GM12878 (cell line): ENCODE measurements around the gene KRTAP10-7. TPM values are rescaled to one million over a fixed set of nuclear protein-coding genes. Genes with fewer than 3 reads are reported as not detected.

ENCODE experiments used
- ATAC-seq: fragments of 200-7000 bp; cut with Tn5 transposase; 3 replicates; pipeline ENCODE4 v1.9.1; 2020; ENCODE audit warnings: mild to moderate bottlenecking, moderate library complexity
- BruUV-seq: library from RNA; stranded (reverse); fragments of 400-500 nt; replicated peaks from 2 replicates; lab custom pipeline; 2021; lab: Mats Ljungman, UMichigan
- CTCF ChIA-PET: fragments of 300-600 bp; sonication (Branson Sonifier 250); formaldehyde crosslinking; extraction: SDS; loops from one replicate; lab custom pipeline; 2021; ENCODE audit warnings: inconsistent platforms; lab: Yijun Ruan, JAX
- POLR2A ChIA-PET: fragments of 350-600 bp; formaldehyde crosslinking; extraction: SDS; loops from one replicate; lab custom pipeline; 2021; ENCODE audit warnings: inconsistent platforms; lab: Charles Lee
- RAD21 ChIA-PET: fragments of 300-600 bp; sonication (Branson Sonifier 250); formaldehyde crosslinking; loops from one replicate; lab custom pipeline; 2023; ENCODE audit warnings: antibody characterized with exemption; ENCODE audit not compliant: unreplicated experiment; lab: Charles Lee
- SMC1A ChIA-PET: fragments of 300-600 bp; sonication (Branson Sonifier 250); formaldehyde crosslinking; loops from one replicate; lab custom pipeline; 2023; ENCODE audit not compliant: unreplicated experiment, uncharacterized antibody; lab: Charles Lee
- DNase-seq: peaks from one replicate; pipeline ENCODE4 v3.0.0-alpha.2; 2011; ENCODE audit warnings: low read depth, low spot score
- FAIRE-seq: peaks from 3 replicates; lab custom pipeline; 2011; peaks lifted over from hg19 to GRCh38; lab: Jason Lieb, UNC
- H2AFZ ChIP-seq: 2 replicates; pipeline ENCODE4 v1.6.0; 2011; ENCODE audit warnings: low read depth, low read length, control low read depth; ENCODE audit not compliant: control insufficient read depth
- H3K27ac ChIP-seq: 2 replicates; pipeline ENCODE4 v1.5.1; 2011; ENCODE audit warnings: control low read depth; ENCODE audit not compliant: control insufficient read depth, insufficient read depth
- H3K27me3 ChIP-seq, 2 experiments: replicated peaks in 1 of 2; 2 replicates each; pipeline versions ENCODE4 v1.6.0 to v1.6.1; 2011; ENCODE audit warnings: low read length in 1 of 2; ENCODE audit not compliant: control insufficient read depth in 2 of 2, insufficient read depth in 2 of 2
- H3K36me3 ChIP-seq, 2 experiments: 2 replicates each; pipeline ENCODE4 v1.5.1; 2011; ENCODE audit warnings: low read length in 1 of 2; ENCODE audit not compliant: control insufficient read depth in 2 of 2, insufficient read depth in 2 of 2
- H3K4me1 ChIP-seq: 2 replicates; pipeline ENCODE4 v1.6.1; 2011; ENCODE audit warnings: mild to moderate bottlenecking, low read length, moderate library complexity, mixed read lengths; ENCODE audit not compliant: control insufficient read depth, insufficient read depth
- H3K4me2 ChIP-seq: 2 replicates; pipeline ENCODE4 v1.6.0; 2011; ENCODE audit warnings: control low read depth; ENCODE audit not compliant: control insufficient read depth, insufficient read depth
- H3K4me3 ChIP-seq: fragments of 200-600 bp; sonication (generic); 2 replicates; pipeline ENCODE4 v1.5.1; 2016
- H3K79me2 ChIP-seq: 2 replicates; pipeline ENCODE4 v1.6.0; 2011; ENCODE audit warnings: low read length; ENCODE audit not compliant: control insufficient read depth, insufficient read depth
- H3K9ac ChIP-seq: 2 replicates; pipeline ENCODE4 v1.8.0; 2011; ENCODE audit warnings: low read length, control low read depth, mixed read lengths; ENCODE audit not compliant: control insufficient read depth, insufficient read depth
- H3K9me3 ChIP-seq: replicated peaks from 3 replicates; pipeline ENCODE4 v1.5.1; 2011; ENCODE audit warnings: mild to moderate bottlenecking, low read length; ENCODE audit not compliant: control insufficient read depth, insufficient read depth
- H4K20me1 ChIP-seq: 2 replicates; pipeline ENCODE4 v1.6.0; 2011; ENCODE audit not compliant: control insufficient read depth, insufficient read depth
- BHLHE40 ChIP-seq, 2 experiments: fragments of 450-650 bp in 1 of 2; IDR thresholded peaks; 2 replicates each; pipeline ENCODE4 v1.6.1; 2011 to 2017; ENCODE audit warnings: low read depth in 2 of 2, borderline replicate concordance in 1 of 2, improper control_type of control experiment in 1 of 2, low read length in 1 of 2, mild to moderate bottlenecking in 1 of 2
- BRCA1 ChIP-seq: IDR thresholded peaks from 2 replicates; pipeline ENCODE4 v1.6.1; 2011; ENCODE audit warnings: low read depth, low read length, improper control_type of control experiment
- CREB1 ChIP-seq: IDR thresholded peaks from 2 replicates; pipeline ENCODE4 v1.6.1; 2012; ENCODE audit warnings: low read depth, mild to moderate bottlenecking, inconsistent platforms
- CREM ChIP-seq: IDR thresholded peaks from 2 replicates; pipeline ENCODE4 v1.6.1; 2014; ENCODE audit warnings: antibody characterized with exemption, low read depth
- IRF4 ChIP-seq: IDR thresholded peaks from 2 replicates; pipeline ENCODE4 v1.6.1; 2011; ENCODE audit warnings: low read depth, low read length
- JUNB ChIP-seq: IDR thresholded peaks from 2 replicates; pipeline ENCODE4 v1.6.1; 2016; ENCODE audit warnings: antibody characterized with exemption, mild to moderate bottlenecking
- RUNX3 ChIP-seq: IDR thresholded peaks from 2 replicates; pipeline ENCODE4 v1.6.1; 2012; ENCODE audit warnings: low read length, inconsistent platforms
- SMAD5 ChIP-seq: IDR thresholded peaks from 2 replicates; pipeline ENCODE4 v1.6.1; 2016; ENCODE audit warnings: antibody characterized with exemption, low read depth
- TCF7 ChIP-seq: IDR thresholded peaks from 2 replicates; pipeline ENCODE4 v1.6.1; 2014; ENCODE audit warnings: antibody characterized with exemption, borderline replicate concordance
- WRNIP1 ChIP-seq: IDR thresholded peaks from 2 replicates; pipeline ENCODE4 v1.6.1; 2011; ENCODE audit warnings: low read depth, low read length, improper control_type of control experiment, borderline replicate concordance
- YBX1 ChIP-seq: fragments of 450-650 bp; IDR thresholded peaks from 2 replicates; pipeline ENCODE4 v1.6.1; 2016; ENCODE audit warnings: antibody characterized with exemption
- WGBS: methylation state at CpG from one replicate; pipeline ENCODE4 v1.1.6; 2016; ENCODE audit warnings: low lambda C conversion rate; ENCODE audit not compliant: insufficient replicate concordance, insufficient coverage; ENCODE audit errors: missing lambda C conversion rate; 5-methylcytosine and 5-hydroxymethylcytosine counted together
- in situ Hi-C: fragments of 300-500 bp; cut with MboI; formaldehyde crosslinking; loops from 9 replicates; pipeline ENCODE4 v1.14.3; 2018; ENCODE audit warnings: mixed read lengths
- intact Hi-C: fragments of 100-400 bp; cut with micrococcal nuclease; formaldehyde crosslinking; loops from one replicate; pipeline ENCODE4 v1.14.2; 2022; ENCODE audit not compliant: unreplicated experiment
- polyA plus RNA-seq, 11 experiments: library from polyadenylated mRNA; depleted of rRNA in 4 of 11; unstranded in 6 of 11; stranded (reverse) in 5 of 11; fragments of >200 nt; fragmentation: Nextera tagmentation in 4 of 11; fragmentation: Illumina TruSeq in 1 of 11; extraction: Ambion mirVana in 4 of 11; extraction: Trizol in 1 of 11; gene quantifications; 1 replicate in 1 of 11; 2 replicates in 10 of 11; pipeline versions ENCODE4 v1.2.1 to v1.2.3, GENCODE V29; 2011 to 2016; ENCODE audit warnings: inconsistent platforms in 2 of 11, missing spikeins in 2 of 11, low read depth in 1 of 11
- total RNA-seq, 4 experiments: library from RNA; depleted of rRNA in 3 of 4; stranded (reverse); fragments of >200 nt in 3 of 4; fragmentation: Illumina TruSeq in 1 of 4; extraction: Trizol in 1 of 4; gene quantifications; 2 replicates each; pipeline versions ENCODE4 v1.2.1 to v1.2.3, GENCODE V29; 2013 to 2021
- TF ChIP-seq, protein P1 (sequence below): fragments of 450-650 bp; IDR thresholded peaks from 2 replicates; pipeline ENCODE4 v1.6.1; 2016; ENCODE audit warnings: mild to moderate bottlenecking
- TF ChIP-seq, protein P2 (sequence below): fragments of 450-650 bp; formaldehyde crosslinking; IDR thresholded peaks from 2 replicates; pipeline ENCODE4 v1.5.0; 2022; ENCODE audit warnings: mild to moderate bottlenecking, missing genetic modification characterization

The KRTAP10-7 gene
- total and polyA plus RNA-seq, 10 of the 15 experiments (the other 5 are each of a cell fraction or from before 2014, with no cell fraction given), result not detected

DNA sequence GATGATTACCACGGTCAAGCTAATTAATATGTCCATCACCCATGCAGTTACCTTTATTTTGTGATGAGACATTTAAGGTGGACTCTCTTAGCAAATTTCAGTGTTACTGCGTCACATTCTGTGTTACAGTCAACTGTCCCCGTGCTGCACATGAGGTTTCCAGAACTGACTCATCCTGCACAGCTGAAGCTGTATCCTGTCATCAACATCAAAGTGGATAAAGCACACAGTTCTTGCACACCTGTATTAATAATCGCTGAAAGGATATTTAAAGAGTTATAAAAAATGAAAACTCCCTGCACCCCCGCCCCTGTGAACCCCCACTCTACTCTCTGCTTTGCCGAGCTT lies 16.6 kb upstream of the KRTAP10-7 start:
- FAIRE-seq (no peak), ATAC-seq (peak; percentile 23; the same call in 1 of the 3 replicates), DNase-seq (no peak)
- peaks cover 4% of the 10 kb centered on the region; the same call in 2 of the 3 replicates for H3K9me3 ChIP-seq
- CTCF ChIA-PET, result no interaction called here
- intact Hi-C loops, result no loop called here
- H3K4me1 ChIP-seq, result no peaks in the 10 kb centered on the region
- no TSS peak for BruUV-seq
- no peak overlapping the region for H3K9ac ChIP-seq
- H3K36me3 ChIP-seq, result no peaks in the 10 kb centered on the region
- H3K27ac ChIP-seq, result no peak overlapping the region
- in situ Hi-C loops, result no loop called here
- POLR2A ChIA-PET, result no interaction called here
- H3K4me2 ChIP-seq, result no peak overlapping the region
- RAD21 ChIA-PET, result no interaction called here
- TF ChIP-seq, protein P1, sequence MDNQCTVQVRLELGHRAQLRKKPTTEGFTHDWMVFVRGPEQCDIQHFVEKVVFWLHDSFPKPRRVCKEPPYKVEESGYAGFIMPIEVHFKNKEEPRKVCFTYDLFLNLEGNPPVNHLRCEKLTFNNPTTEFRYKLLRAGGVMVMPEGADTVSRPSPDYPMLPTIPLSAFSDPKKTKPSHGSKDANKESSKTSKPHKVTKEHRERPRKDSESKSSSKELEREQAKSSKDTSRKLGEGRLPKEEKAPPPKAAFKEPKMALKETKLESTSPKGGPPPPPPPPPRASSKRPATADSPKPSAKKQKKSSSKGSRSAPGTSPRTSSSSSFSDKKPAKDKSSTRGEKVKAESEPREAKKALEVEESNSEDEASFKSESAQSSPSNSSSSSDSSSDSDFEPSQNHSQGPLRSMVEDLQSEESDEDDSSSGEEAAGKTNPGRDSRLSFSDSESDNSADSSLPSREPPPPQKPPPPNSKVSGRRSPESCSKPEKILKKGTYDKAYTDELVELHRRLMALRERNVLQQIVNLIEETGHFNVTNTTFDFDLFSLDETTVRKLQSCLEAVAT, result no peak
- peak; percentile 55; the same call in 1 of the 2 replicates for TF ChIP-seq IRF4
- TF ChIP-seq CREB1, result peak; percentile 53; the same call in 1 of the 2 replicates
- no peak for TF ChIP-seq YBX1
- TF ChIP-seq, protein P2, sequence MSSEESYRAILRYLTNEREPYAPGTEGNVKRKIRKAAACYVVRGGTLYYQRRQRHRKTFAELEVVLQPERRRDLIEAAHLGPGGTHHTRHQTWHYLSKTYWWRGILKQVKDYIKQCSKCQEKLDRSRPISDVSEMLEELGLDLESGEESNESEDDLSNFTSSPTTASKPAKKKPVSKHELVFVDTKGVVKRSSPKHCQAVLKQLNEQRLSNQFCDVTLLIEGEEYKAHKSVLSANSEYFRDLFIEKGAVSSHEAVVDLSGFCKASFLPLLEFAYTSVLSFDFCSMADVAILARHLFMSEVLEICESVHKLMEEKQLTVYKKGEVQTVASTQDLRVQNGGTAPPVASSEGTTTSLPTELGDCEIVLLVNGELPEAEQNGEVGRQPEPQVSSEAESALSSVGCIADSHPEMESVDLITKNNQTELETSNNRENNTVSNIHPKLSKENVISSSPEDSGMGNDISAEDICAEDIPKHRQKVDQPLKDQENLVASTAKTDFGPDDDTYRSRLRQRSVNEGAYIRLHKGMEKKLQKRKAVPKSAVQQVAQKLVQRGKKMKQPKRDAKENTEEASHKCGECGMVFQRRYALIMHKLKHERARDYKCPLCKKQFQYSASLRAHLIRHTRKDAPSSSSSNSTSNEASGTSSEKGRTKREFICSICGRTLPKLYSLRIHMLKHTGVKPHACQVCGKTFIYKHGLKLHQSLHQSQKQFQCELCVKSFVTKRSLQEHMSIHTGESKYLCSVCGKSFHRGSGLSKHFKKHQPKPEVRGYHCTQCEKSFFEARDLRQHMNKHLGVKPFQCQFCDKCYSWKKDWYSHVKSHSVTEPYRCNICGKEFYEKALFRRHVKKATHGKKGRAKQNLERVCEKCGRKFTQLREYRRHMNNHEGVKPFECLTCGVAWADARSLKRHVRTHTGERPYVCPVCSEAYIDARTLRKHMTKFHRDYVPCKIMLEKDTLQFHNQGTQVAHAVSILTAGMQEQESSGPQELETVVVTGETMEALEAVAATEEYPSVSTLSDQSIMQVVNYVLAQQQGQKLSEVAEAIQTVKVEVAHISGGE (CRISPR knock-in tag), result peak; percentile 69
- TF ChIP-seq SMAD5, result no peak
- TF ChIP-seq CREM, result peak; percentile 69; the same call in 1 of the 2 replicates
- no peak for TF ChIP-seq WRNIP1
- peak; percentile 28; the same call in 1 of the 2 replicates for TF ChIP-seq RUNX3
- peak in 1 of 2 experiments; percentile 34; a peak in 2 of 4 replicates for TF ChIP-seq BHLHE40 (IDR thresholded peaks at IDR 0.05; ENCODE audit: borderline replicate concordance in 1 of 2, low read depth in 2 of 2, low read length in 1 of 2)
- TF ChIP-seq JUNB, result peak; percentile 70
- TF ChIP-seq TCF7, result peak; percentile 80
- no peak for TF ChIP-seq BRCA1
- no peak overlapping the region for H3K4me3 ChIP-seq
- no peaks in the 10 kb centered on the region for H4K20me1 ChIP-seq
- H3K27me3 ChIP-seq, result no peaks in the 10 kb centered on the region
- H2AFZ ChIP-seq, result no peak overlapping the region
- SMC1A ChIA-PET, result no interaction called here
- H3K79me2 ChIP-seq, result no peaks in the 10 kb centered on the region
- WGBS, result 11% methylated on average over 6 of the region's 6 CpGs
